SHP77 treated with DMSO at 0.1 percent for 48 hours (cell line): Measurements from ENCODE around the gene HAUS8.
A peak's percentile ranks its signal among the peaks of the same experiment; 100 is the strongest.

Source experiments
- DNase-seq: peaks from one replicate; lab custom pipeline; 2025; lab: John Stamatoyannopoulos, UW

Gene HAUS8

DNA sequence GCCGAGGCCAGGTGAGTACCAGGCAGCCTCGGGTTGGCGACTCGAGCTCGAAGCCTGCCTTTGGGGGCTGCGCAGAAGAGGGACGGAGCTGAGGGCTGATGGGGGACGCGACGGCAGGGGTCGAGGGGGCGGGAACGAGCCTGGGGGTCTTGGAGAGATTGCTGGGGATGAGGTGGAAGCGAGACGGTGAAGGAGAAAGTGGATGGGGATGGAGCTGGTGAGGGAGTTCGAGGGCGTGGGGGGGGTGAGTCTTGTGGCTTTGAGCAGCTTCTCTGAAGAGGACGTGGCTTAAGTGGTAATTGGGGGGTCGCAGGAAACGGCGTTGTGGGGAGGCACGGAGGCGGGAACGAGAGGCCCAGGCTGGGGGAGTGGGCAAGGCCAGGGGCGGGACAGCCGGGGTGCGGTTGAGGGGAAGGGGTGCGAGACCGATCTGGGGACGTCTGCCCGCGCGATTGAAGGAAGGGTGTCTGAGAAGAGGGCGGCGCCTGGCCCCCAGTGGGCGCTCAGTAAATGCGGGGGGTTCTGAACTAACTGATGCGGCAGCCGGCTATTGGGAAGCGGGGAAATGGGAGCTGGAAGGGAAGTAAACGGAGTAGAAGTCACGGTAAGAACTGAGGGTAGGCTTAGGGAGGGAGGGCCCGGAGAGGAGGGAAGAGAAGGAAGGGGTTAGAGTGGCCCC, 751 bp upstream of the HAUS8 start:
- DNase-seq = no peak

DNA sequence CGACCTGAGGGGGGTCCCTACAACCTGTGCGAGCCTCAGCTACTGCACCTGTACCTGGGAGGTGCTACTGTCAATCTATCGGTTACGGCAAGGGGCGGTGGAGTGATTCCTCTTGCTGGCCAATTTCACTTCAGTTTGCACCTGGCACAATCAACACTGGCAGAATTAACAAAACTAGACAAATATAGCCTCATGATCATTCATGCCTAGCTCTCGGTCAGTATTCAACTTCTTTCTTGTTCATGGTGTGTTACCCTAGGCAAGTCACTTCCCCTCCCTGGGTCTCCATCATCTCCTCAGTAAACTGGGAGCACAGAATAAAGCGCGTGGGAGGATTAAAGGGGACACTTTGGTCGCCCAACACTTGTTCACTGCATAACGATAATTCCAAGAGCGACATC, 618 bp downstream of the HAUS8 start:
- DNase-seq = no peak

DNA sequence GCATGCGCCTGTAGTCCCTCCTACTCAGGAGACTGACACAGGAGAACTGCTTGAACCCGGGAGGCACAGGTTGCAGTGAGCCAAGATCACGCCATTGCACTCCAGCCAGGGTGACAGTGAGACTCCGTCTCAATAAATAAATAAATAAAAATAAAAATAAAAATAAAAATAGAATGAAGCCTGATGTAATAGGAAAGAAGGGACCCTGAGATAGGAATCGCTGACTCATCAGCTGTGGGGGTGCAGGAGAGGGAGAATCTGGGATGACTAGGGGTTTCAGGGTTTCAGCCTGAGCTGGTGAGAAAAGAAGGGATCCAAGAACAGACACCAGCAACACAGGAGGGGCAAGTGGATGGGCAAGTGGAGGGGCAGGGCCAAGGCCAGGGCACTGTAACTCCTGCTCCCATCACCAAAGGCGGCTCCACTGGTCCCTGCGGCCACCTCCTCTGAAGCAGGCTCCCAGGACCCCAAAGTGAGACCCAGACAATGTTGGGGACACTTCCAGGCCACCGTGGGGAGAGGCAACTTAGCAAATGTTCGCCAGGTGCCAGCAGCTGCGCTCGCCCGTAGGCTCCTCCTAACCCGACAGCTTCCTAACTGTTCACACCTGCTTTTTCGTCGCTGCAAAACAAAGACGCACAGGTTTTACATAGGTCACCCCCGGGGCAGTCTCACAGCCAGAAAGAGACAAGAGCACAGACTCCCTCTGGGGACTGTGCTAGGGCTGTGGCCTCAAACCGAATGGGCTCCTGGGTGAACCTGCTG, 1.2 kb downstream of the HAUS8 start:
- peak; percentile 11 for DNase-seq

DNA sequence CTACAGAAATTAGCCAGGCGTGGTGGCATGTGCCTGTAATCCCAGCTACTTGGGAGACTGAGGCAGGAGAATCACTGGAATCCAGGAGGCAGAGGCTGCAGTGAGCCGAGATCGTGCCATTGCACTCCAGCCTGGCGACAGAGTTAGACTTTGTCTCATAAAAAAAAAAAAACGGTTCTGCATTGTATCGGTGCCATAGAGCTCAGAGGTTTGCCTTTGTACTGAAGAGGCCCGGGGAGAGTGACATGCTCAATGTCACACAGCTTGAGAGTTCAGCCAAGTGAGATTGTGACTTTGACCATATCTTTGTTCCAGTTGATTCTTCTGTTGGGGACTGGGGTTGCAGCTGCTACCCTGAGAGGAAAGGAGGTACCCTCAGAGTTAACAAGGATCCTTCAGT, 4.3 kb downstream of the HAUS8 start:
- DNase-seq = no peak

DNA sequence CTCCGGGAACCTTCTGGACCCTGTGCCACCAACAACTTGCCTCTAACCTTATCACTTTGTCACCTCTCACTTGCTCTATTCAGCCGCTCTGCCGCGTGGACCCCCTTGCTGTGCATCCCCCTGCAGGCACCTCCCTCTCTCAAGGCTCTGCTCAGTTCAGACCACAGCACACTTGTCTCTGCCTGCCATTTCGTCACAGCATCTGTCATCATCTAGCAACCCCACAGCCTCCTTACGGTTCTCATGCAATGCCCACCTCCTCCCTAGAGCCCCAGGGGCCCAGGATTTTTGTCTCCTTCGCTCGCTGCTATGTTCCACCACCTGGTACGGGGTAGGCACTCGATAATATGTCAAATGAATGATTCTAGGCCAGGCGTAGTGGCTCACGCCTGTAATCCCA, 4.8 kb downstream of the HAUS8 start:
- no peak for DNase-seq

DNA sequence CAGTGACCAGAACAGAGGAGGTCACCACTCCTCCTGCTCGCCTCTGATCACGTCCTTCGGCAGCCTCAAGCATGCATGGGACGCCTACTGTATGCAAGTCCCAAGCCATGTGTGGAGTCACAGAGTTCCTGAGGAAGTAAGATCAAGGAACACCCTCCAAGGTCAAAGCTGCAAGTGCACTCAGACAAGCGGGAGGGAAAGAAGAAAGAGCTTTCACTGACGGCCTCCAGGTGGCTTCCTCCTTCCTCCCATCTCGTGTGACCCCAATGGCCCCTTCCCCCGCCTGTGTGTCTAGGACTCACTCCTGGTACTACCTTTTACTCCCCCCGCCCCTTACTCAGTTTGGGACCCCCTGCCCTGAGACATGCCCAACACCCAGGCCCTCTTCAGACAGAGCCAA, 6.1 kb downstream of the HAUS8 start:
- no peak for DNase-seq

DNA sequence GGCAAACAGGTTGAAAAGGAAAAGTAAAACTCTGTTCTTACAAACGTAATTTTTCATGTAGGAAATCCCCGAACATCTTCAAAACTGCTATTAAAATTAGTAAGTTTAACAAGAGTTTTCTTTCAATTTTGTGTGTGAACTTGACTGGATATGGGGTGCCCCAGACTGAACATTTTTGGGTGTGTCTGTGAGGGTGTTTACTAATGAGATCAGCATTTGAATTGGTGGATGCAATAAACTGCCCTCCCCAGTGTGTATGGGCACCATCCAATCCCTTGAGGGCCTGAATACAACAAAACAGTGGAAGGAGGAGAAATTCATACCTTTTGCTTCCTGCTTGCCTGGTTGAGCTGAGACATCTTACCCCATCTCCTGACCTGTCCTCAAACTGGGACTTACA, 11.8 kb downstream of the HAUS8 start:
- no peak for DNase-seq

DNA sequence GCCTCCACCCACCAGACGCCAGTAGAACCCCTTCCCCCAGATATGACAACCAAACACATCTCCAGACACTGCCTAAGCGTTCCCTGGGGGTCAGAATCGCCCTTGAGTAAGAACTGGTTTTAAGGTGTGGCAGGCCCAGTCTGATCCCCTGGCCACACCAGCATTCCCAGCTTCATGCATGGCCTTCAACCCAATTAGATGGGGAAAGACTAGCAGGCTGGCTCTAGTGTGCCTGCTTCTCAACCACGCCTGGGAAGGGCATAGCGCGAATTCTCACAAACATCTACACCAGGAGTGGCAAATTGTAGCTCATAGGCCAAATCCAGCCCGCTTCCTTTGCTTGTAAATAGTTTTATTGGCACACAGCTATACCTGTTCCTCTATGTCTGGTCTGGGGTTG, 13.6 kb downstream of the HAUS8 start:
- DNase-seq = no peak

DNA sequence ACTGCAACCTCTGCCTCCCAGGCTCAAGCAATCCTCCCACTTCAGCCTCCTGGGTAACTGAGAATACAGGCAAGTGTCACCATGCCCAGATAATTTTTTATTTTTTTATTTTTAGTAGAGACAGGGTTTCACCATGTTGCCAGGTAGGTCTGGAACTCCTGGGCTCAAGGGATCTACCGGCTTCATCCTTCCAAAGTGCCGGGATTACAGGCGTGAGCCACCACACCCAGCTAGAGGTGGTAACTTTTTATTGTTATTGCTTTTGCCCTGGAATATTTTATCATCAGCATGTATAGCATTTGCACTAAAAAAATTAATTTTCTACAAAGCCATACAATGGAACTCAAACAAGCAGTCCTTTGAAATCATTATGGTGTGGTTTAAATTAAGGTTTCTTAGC, 14.0 kb downstream of the HAUS8 start:
- DNase-seq = no peak

DNA sequence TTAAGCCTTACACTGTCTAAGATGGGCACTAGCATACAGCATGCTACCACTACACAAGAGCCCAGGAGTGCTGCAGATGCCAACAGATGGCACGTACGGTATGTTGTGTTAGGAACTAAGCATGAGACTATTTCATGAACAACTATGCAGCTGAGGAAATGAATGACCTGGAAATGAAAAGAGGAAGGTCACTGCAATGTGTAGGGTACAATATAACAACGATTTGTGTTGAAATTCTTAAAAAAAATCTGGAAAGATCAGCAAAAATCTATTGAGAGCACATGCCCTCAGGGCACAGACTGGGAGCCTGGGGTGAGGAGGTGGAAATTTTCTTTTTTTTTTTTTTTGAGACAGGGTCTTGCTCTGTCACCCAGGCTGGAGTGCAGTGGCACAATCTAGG, 14.4 kb downstream of the HAUS8 start:
- DNase-seq = no peak

DNA sequence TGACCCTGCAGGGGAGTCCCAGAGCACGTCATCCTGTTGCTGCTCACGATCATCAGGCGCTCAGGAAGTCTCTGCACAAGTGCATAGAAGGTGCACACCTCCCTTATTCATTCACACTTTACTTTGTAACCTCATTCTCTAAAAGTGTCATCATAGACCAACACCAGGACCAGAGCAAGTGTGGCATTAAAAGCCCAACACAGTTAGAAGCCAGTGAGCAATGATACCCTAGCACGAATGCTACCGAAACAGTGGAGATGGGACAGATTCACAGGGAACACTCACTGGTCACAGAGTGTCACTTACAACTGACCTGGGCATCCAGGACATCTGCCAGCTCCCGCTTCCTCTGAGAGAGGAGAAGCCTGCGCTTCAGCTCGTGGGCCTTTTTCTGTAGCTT, 17.0 kb downstream of the HAUS8 start:
- no peak for DNase-seq

DNA sequence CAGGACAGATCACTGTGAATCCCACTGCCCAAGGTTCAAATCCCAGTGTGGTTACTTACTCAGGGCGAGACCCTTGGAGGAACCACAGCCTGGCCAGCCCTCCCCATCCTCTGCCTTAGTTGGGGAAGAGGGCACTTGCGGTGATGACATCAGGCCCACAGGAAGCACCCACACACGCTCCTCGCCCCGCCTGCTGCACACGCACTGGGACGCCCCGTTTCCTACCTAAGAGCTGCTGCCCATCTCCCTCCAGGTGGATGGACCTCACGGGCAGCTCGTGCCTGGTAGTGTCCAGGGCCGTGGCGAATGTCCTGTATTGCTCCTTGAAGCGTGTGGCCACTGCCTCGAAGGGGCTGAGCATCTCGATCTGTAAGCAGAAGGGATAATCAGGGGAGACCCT, 19.6 kb downstream of the HAUS8 start:
- DNase-seq = no peak

DNA sequence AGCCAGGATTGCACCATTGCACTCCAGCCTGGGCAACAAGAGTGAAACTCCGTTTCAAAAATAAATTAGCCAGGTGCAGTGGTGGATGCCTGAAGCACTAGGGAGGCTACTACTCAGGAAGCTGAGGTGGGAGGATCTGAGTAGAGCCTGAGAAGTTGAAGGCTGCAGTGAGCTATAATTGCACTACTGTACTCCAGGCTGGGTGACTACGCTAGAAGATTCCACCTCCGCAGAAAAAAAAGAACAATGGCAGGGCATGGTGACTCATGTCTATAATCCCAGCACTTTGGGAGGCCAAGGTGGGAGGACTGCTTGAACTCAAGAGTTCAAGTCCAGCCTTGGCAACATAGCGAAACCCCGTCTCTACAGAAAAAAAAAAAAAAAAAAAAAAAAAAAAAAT, 20.5 kb downstream of the HAUS8 start:
- no peak for DNase-seq

DNA sequence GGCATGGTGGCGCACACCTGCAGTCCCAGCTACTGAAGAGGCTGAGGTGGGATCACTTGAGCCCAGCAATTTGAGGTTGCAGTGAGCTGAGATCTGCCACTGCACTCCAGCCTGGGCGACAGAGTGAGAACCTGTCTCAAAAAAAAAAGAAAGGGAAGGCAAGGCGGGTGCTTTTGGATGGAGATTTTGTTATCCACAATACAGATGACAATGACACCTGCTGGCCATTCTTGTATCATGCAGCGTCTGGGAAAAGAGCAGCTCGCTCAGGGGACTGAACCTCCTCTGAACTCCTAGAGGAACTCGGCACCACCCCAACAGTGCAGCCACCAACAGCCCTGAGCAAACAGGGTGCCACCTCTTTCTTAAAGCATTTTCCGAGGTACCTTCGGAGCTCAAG, 22.8 kb downstream of the HAUS8 start:
- DNase-seq = no peak

DNA sequence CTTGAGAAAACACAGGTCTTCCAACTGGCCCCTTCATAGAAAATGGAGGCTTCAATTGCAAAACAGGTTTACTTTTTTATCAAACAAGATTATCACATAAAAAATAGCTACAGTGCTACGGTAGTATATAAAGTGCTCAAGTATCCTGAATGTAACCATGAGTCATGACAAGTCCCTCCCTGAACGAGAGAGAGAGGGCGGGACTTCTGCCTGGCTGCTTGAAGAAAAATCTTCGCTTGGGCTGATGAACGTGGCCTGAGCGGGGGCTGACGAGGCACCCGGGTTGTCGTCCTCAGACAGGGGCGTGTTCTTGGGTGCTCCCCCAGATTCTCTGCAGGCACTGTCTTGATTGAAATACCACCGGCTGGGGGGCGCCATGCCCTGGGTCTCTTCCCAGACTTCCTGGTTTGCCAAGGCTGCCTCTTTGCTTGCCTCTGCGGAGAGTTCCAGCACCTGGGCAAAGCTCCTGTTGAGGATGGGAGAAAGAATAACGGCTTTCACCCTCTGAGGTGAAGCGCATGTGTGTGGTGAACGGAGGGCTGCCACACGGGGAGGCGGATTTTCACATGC, 25.5 kb downstream of the HAUS8 start:
- DNase-seq = no peak

DNA sequence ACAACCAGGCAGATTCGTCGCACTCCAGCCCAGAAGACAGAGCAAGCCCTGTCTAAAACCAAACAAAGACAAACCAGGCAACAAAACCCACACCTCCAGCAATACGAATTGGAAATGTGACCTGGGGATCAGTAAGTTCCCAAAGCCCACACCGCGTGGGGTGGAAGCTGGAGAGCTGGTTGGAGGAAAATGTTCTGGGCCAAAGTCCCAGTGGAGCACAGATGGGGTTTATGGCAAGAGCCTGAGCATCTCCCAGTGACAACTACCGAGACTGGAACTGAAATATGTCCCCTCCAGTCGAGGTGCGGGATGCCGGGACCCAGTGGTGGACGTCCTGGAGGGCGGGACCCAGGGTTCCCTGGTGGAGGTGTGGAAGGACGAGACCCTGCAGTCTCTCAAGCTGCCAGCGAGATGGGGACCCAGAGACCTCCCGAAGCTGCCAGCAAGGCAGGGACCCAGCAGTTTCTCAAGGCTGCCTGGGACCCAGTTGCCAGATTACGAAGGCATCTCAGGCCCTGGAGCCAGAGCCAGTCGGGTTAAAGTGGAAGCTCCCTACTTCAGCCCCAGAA, 26.3 kb downstream of the HAUS8 start:
- DNase-seq = no peak

DNA sequence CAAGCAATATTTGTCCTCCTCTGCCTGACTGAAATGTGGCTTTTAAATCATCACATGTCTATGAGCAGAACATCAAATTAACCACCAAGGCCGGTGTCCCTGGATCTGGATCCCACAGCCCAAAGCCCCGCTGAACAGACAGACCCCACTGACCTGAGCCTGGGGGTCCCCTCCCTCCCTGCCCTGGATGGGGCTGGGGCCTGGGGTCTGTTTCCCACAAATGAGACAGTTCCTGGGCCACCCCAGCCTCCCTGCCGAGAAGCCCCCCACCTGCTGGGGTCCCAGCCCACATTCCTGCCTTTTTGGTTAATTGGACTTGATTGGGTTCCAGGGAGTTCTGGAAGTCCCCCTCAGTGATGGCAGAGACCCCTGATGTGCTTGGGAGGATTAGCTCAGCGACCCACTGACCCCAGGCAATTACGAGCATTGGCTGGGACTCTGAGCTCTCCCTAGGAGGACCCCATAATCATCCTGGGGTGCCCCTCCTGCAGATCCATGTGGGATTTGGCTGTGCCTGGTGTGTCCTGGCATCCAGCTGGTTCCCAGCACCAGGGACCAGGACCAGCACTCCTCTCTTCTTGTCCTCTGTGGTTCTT, 29.2 kb downstream of the HAUS8 start:
- DNase-seq = no peak

DNA sequence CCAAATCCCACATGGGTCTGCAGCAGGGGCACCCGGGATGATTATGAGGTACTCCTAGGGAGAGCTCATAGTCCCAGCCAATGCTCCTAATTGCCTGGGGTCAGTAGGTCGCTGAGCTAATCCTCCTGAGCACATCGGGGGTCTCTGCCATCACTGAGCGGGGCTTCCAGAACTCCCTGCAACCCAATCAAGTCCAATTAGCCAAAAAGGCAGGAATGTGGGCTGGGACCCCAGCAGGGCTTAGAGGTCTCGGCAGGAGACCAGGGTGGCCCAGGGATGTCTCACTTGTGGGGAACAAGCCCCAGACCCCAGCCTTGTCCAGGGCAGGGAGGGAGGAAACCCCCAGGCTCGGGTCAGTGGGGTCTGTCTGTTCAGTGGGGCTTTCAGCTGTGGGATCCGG, 31.5 kb downstream of the HAUS8 start:
- DNase-seq = no peak

DNA sequence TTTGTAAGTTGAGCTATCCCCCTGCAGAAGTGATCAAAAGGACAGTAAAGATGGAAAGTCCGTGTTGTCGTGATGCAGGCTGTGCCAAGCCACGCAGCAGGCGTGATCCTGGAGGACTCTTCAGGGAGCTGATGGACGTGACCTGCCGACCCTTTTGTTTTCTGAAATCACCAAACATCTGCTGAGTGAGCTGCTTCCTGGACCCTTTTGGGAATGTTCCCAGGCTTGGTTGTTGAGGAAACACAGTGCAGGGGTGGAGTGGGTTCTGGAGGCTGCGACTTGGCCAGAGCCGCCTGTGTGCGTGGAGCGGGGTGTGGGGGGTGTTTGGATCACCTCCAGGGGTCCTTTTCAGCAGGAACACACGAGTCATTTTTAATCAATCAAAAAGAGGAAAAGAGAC, 33.3 kb downstream of the HAUS8 start:
- DNase-seq = no peak

DNA sequence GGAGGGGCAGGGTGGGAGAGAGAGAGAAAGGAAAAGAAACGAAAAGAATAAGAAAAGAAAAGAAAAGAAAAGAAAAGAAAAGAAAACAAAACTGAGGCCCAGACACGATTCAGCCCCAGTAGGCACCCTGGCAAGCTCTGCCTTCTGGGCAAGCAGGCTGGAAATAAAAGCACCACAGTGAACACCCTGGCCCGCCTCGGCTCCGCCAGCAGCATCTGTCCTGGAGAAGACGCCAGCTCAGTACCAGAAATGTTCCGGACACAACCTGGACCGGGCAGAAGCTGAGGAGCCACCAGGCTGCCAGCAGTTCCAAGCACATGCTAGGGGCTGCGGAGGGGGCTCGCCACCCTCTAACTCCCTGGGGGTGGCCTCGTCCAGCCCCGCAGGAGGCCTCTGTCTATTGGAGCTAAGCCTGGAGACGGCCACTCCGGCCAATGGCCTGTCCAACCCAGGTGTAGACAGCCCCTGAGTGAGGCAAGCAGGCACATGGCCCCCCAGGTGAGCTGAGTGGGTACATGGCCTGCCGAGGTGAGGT, 37.2 kb downstream of the HAUS8 start:
- DNase-seq = no peak

DNA sequence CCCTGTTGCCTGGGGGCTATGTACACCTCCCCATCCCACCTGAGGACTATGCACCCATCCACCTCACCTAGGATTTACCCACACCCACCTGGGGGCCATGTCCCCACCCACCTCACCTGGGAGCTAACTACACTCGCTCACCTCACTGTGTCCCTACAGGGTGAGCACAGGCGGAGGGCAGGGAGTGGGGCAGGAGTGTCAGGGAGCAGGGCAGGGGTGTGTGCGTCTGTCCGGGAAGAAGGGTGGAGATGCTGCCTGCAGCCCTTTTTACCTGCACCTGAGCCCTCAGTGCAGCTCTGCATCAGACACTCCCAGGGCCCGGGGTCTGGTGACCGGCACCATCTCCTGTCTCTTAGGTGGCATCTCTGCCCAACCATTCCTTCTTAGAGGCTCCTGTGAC, 38.1 kb downstream of the HAUS8 start:
- DNase-seq = no peak

DNA sequence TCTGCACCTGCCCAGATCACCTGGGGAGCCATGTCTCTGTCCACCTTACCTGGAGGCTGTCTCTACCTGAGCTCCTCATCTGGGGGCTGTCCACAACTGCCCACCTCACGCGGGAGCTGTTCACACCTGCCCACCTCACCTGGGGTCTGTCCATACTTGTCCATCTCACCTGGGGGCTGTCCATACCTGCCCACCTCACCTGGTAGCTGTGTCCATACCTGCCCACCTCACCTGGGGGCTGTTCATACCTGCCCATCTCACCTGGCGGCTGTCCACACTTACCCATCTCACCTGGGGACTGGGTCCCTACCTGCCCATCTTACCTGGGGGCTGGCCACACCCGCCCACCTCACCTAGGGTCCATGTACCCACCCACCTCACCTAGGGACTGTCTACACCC, 38.6 kb downstream of the HAUS8 start:
- no peak for DNase-seq
